Stimulated activated CD4-positive, alpha-beta T cell treated with anti-CD3 and anti-CD28 coated beads, Interleukin-12 subunit alpha, Interleukin-12 subunit beta, amount 100 ng/mL, for 4 hours (primary cell): Measurements from ENCODE around the gene ADARB2.

ENCODE experiments used
- DNase-seq: peaks from one replicate; pipeline ENCODE4 v3.0.0-alpha.2; 2020

Gene ADARB2

DNA sequence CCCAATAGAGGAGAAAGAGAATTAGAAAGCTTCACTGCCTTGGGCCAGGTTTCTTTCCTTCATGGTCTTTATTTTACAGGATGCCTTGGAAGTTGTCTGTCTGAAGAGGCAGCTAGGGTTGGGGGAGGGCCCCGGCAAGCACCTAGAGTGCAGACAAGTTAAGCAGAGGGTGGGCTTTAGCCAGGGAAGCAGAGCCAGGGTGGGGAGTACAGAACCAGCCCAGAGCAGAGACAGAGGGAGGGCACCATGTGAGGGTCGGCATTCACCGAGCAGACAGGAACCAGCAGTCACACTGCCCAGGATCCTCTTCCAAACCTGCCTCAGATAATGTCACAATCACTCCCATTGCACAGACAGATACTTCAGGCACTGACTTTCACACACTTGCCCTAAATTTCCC is 75.9 kb downstream of the ADARB2 start:
- DNase-seq, result no peak

DNA sequence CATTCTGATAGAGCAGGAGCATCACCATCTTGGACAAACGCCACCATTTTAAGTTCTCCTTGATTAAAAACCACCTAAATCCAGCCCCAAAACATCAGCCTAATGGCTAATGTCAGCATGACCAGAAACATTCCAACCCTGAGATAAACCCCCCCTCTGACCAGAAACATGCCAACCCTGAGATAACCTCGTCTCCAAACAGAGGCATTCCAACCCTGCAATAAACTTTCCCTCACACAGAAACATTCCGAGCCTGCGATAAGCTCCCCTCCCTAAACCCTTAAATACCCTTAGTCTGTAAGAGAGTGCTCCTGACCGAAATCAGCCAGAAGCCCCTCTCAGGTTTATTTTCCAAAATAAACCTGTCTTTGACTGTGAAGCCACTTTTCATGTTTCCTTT is 76.5 kb downstream of the ADARB2 start:
- DNase-seq, result no peak

DNA sequence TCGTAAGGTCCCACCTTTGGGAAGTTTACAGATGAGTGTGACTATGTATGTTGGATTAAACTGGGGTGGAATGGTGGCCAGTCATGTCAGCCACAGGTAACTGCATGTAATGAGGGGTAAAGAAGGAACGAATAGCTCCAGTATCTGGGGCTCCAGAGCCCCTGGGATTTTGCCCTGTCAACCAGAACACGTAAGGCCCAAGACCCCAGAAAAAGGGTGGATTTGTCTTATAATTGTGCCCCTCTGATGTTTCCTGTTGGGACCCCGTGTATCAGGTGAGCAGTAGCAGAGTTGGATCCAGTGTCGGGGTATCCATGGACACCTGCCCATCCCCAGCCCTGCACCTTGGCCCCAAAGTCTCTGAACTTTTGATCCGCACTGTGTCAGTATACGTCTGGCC is 76.9 kb downstream of the ADARB2 start:
- DNase-seq, result no peak

DNA sequence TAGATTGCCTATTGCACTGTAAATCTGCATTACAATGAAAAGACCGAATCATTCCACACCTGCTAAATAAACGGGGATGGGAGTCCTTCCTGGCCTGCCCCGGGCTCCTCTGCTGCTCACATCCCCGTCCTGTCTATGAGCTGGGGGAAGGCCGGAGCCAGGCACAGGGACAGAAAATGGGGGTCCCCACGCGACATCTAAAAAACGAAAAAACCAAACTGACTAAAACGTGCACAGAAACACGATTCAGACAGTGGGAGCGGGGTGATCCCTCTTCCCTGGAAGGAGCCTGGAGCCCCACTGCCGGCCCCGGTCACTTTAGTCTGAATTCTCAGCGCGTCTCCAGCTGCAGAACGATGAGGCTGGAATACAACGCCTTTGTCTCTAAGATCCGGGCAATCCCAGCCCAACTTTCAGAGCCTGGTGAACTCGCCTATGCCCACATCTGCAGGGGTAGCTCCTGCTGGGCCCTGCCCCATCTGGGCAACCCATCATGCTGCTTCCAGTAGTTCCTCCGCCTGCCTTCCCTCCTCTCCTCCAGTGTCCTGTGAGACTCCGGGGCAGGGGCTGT is 78.0 kb downstream of the ADARB2 start:
- DNase-seq, result no peak

DNA sequence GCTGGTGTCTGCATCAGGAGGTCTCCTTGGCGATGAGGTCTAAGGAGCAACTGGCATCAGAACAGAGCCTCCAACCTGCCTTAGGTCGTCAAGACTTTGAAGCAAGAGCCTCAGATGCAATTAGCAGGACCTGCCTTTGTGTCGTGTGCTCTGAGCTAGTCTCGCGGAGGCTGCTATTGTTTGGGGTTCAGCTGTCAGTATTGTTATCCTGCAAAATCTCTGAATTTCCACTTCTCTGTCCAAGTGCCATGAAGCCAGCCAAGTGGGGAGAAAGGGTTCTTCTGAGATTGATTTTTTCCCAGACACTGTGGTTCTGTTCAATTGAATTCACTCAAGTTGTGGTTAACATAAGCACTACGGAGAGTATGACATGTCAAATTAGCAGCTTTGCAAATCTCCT is 78.7 kb downstream of the ADARB2 start:
- no peak for DNase-seq

DNA sequence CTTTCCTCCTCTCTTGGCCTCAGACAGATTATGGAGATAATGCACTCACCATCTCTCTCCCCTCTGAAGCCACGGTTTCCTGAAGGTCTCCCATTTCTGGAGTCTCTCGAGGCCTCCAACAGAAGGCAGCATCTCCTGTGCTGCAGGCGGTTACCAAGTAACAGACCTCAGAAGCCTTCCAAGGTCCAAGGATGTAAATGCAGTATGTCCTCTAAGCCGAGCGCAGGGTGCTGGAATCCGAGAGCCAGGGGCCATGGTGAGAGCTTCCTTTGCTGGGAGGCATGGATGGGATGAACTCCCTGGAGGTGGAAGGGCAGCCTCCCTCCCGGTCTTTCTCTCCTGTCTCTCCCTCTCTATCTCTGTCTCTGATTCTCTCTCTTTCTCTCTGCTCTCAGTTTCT is 79.8 kb downstream of the ADARB2 start:
- DNase-seq, result no peak

DNA sequence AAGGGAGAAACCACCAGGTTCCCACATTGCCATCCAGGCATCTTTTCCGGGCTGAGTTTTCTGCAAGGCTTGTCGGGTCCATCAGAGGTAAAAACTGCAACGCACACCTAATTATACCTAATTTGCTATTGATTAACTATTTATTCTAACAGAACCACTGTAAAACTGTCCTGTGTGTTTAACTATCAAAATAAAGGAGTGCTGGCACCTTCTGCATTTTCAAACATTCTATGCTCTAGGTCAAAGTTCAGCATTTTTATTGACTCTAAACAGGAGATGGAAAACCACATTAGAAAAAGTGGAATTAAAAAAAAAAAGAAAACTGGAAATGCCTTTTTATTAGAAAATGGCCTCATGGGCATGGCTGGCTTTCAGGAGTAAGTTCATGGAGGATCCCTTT is 82.0 kb downstream of the ADARB2 start:
- no peak for DNase-seq

DNA sequence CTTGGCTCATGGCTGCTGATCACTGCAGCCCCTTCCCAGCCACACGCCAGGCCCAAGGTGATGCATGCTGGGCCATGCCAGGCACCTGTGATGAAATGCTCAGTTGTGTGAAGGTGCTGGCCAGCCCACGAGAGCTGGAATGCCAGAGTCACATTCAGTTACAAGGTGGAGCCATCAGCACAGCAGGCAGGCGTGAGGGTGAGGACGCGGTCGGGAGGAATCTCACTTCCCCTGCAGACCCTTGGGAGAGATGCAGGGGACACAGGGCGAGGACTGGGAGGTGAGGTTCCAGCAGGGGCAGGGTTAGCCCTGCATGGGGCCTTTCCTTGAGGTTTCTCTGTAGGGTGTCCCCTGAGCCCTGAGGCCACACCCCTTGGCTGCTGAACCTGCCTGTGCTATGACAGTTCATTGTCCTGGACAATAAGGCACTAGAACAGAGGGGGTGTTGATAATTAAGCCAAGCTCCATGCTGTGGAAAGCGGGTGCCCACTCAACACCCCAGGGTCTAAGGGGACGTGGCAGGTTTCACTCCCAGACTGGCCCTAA is 82.4 kb downstream of the ADARB2 start:
- DNase-seq, result no peak

DNA sequence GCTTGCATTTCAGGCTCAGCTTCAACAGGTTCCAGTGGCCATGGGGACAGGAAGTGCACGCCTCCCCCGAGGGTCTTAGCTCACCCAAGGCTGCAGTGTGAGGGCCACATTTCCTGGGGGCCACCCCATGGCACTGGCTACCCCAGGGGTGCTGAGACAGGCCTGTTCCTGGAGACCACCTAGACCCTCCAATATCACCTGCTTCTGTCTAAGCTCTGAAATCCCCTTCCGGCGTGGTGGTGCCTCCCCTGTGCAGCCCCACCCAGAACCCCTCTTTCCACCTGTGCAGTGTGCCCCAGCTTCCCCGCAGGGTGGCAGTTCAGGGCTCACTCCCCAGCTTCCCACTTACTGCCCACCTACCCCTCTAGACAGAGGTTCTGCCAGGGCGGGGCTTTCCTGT is 83.1 kb downstream of the ADARB2 start:
- no peak for DNase-seq

DNA sequence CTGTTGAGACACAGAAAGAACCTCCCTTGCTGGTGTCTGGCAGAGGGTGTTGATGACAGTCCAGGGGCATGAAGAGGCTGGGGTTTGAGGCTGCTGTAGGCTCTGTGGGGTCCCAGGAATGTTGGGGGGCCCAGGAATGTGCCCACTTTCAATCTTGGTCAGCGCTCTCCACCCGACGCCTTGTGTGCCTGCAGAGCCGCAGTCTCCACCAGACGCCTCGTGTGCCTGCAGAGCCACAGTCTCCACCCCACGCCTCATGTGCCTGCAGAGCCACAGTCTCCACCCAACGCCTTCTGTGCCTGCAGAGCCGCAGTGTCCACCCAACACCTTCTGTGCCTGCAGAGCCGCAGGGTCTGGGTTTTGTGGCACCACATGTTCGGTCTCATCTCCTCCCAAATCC is 84.0 kb downstream of the ADARB2 start:
- DNase-seq, result no peak

DNA sequence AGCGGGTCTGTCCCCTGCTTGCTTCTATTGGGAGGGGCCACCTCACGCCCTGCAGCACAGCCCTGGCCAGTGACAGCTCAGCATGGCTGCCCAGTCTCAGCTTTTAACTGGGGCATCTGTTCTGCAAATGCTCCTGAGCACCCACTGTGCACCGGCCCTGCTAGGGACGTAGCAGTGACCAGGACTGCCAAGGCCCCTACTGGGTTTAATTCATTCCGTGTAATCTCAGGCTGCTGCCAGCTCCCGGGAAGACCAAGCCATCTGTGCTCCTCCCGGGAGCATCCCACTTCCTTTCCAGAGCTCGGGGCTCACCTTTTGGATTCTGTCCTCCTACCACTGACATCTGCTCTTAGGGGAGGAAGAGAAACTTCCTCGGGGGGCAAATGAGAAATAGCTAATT is 85.2 kb downstream of the ADARB2 start:
- no peak for DNase-seq

DNA sequence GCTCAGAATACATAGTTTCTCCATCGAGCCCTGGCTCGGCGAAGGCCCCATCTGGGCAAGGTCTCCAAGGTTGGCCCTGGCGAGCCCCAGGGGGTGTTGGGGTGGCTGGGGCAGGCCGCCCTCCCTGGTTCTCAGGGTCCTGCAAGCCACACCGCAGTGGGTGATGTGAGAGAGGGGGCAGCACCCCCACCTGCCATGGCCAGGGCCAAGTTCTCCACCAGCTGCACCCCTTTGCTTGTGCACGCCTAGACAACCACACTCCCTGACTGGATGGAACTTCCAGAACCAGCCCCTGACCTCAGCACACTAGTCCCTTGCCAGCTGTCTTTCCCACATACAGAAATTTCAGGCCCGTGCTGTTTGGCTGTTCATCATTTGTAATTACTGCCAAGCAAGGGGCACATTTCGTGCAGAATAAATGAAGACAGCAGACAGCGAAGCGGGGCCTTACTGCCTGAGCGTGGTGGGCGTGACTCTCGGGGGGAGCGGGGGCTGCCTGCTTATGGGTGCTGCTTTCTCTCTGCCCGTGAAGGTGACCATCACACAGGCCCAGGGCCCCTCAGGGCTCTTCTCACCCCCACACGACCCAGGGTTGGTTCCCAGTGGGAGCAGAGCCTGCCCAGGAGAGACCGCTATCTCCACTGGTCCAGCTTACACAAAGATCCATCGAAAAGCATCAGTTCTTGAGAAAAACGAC is 85.9 kb downstream of the ADARB2 start:
- no peak for DNase-seq

DNA sequence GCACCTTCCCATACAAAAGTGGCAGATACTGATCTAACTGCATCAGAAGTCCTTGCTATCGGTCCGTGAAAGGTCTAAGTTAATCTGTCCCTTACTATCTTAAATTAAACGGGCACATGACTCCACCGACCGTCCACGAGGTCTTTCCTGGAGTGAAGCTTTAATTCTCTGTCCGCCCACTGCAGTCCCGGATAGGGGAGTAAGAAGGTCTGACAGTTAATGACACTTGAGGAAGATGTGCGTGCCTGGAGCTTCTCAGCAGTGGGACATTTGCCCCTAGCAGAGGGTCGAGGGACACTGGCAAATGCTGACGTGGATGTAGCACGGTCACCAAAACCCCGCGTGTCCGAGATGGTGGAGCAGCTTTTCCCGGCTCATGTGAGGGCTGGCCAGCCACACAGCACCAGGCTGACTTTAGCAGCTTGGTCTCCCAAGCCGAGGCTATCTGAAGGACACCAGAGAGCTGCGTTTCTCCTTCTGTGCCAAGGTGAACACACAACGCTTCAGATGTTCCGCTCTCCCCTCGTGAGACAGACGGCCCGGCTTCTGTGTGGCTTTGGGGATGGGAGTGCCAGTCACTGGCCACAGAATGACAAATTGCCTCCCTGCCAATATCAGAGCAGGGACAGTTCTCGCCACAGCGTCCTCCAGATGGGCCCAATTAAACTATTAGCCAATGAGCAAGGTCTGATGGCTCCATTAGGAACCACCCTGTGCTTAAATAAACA is 86.6 kb downstream of the ADARB2 start:
- DNase-seq, result no peak

DNA sequence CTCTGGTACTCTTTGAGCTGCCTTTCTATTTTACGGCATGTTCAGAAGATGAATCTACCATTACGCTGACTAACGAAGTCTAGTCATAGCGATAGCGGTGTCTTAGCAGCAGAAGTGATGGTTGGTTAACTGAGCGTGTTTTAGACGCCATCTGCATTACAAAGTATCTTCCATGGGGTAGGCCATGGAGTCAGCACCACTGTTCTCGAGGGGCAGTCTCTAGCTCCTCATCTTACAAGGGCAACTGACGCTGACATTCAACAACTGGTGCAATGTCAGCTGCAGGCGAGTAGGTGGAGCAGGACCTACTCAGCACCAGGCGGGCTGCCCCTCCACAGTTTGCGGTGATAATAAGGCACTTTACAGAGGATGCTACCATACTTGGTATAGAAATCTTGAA is 88.7 kb downstream of the ADARB2 start:
- no peak for DNase-seq

DNA sequence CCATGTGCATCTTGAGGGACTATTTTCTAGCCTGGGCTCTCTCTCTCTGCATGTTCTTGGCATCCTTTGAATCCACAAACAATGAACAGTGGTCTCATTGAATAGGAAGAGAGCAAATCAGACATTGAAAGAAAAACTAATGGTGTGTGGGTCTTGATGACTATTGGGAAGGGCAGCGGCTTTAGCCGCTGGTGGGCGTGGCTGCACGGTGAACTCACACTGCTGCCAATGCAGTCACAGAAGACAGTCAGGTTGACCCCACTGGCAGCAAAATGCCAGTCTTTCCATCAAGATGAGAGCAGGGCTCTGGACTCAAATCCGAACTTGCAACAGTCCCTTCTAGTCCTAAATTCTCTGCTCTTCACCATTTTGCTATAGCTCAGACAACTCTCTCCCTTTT is 91.0 kb downstream of the ADARB2 start:
- DNase-seq, result no peak

DNA sequence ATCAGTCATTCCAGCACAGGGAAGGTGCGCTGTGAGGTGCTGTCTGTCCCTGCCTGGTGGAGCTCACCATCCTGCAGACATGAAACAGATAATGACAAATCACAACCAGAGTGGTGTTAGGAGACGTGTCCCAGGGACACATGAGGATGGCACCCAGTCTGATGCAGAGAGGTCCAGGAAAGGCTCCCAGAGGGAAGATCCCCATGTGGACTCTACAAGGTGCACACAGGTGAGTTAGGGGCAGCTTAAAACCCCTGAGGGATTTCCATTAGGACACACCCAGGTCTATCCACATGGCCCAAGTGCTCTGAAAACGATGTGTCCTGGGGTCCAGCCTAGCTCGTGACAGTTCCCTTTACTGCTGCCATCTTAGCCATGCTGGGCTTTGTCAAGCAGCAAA is 91.4 kb downstream of the ADARB2 start:
- no peak for DNase-seq

DNA sequence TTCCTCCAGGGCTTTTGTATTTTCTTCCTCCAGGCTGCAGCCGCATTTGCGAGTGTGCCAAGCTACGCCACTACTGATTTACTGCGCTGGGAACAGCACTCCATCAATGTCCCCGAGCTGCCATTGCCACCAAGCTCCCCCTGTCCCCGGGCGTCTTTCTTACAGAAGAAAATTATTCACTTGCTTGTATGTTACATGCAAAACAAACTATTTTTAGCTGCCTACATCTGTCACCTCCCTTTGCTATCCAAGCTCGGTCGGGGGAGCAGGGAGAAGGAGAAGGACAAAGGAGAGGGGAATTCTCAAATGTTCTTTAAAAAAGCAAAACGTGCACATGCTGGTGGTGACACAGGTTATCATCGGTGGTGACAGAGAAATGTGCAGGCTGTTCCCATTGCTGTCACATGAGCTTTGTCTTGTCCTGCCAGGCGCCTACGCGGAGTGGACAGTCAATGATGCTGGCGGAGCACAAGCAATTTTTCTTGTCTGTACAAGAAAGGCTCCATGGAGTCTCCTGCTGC is 93.1 kb downstream of the ADARB2 start:
- no peak for DNase-seq

DNA sequence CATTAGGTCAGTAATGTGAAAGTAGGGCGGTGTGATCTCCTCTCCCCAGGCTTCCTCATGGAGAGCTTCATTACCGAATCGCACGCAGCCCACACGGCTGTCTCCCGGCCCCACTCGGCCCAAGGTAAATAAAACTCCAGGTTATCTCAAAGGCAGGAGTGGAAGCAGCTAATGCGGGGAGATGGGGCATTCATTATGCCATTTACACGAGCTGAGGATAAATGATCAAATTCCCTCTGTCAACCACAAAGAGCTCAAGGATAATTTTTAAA is 93.5 kb downstream of the ADARB2 start:
- DNase-seq, result no peak

DNA sequence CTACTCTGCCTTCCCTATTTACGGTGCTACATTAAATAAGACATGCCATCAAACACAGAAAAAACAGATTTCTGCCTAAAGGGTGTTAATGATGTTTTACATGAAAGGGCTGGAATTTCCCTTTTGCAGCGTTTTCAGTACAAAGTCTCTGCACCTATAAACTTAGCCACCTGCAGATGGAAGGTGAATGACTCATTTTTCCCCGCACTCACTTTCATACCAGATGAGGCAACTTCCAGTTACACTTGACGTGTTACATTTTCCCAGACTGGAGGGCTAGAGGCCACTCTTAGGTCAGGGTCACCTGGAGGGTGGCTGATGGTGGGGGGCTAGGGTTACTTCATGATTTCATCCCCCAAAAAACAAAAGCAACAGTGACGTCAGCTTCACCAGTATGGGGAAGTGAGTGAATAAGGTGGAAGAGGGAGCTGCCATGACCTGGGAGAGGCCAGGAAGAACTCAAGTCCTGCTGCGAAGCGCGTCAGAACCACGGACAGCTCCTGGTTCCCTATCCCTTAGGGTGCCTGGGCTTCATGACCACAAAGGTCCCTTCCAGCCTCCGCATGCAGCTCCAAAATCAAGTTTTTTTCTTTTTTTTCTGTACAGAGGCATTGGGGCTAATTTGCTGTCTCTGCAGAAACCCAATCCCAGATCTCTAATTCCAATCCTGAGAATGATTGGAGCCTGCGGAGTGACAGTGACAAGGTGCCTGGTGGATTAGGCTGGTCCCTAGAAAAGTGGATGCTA is 94.0 kb downstream of the ADARB2 start:
- no peak for DNase-seq

DNA sequence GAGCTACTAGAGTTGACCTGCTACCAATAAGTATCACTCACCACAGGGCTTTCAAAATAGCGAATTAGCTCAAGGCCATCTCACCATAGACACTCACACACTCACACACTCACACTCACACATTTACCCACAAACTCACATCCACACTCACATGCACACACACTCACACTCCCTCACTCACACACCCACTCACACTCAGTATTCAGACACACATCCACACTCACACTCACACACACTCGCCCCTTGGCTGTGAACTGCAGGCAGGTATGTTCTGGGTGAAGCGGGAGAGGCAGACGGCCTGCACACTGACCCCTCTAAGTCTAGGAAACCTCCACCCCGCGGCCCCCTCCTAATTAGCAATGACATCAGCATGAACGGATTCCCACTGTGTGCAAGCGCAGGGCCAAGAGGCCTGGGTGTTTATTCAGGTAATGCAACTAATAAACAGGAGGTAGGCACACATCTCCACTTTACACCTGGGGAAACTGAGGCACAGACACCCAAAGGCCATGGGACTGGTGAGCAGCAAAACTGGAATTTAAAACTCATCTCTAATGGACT is 94.6 kb downstream of the ADARB2 start:
- no peak for DNase-seq

DNA sequence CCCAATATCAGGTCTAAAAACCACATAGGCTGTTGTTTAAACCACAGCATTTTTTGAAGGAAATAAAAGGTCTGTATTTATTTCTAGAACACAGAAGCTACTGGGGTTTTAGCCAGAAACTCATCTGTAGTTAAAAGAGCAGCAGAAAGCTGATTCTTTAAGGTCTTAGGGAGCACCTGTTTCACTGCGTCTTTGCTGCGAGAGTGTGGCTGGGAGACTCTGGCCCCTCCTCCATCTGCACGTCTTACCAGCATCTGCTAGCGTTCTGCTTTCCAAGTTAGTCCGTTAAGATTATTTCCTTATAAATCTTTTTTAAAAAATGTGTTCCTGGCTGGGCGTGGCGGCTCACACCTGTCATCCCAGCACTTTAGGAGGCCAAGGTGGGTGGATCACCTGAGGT is 95.9 kb downstream of the ADARB2 start:
- no peak for DNase-seq

DNA sequence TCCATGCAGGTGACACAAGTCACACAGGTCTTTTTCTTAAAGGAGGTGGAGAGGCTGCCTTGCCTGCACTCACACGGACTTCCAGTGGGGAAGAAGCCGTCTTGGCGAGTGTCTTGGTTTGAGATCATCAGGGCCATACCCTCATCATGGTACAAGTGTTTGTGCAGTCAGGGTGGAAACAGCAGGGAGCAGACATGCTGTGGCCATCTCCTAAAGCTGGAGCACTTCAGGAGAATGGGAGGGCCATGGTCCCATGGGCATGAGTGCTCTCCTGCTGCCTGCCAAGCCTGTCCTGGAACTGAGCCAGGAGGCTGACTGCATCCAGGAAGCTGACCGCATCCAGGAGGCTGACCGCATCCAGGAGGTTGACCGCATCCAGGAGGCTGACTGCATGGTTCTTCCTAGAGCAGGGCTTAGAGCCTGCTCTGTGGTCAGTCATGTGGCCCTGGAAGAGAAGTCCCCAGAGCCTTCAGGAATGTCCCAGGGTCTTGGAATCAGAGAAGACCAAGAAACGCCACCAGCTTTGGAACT is 98.4 kb downstream of the ADARB2 start:
- DNase-seq, result no peak

DNA sequence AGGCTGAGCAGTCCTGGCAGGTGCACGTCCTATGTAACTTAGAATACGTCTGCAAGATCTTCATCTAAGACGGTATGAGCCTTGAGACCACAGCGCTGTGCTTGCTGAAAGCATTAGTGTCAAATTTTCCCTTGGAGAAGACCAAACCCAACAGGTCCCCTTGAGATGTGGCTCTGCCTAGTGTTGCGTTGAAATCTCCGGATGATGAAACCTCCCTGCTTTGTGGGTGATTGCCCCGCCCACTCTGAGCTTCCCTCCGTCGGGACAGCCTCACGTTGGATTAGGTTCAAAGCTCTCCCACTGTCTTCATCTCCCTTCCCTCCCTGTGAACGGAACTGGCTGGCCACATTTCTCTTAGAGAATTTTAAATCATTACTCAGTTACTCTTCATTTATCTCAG is 102.0 kb downstream of the ADARB2 start:
- no peak for DNase-seq
